ENCODE measurements around the gene SH3RF3. TPM values are rescaled to one million over a fixed set of nuclear protein-coding genes. Genes with fewer than 3 reads are reported as not detected.

Gene SH3RF3
- total and polyA plus RNA-seq, 5 donors from 2014 or later: 0.16 to 1.6 (median 0.76) TPM

GRCh38 chr2:109510136-109511028 lies 381.4 kb downstream of the SH3RF3 start:
- Mint-ChIP-seq H3K4me3 (no peak overlapping the region), H3K9me3 (no peaks in the 10 kb centered on the region), H3K4me1 (peaks cover 0 to 15% (median 6%) of the 10 kb centered on the region in 4 donors), H3K27me3 (no peaks in the 10 kb centered on the region), H3K36me3 (no peaks in the 10 kb centered on the region), H3K27ac (peak overlapping the region in 1 of 3 donors; percentile 72)
- no peaks in the 10 kb centered on the region for H3K4me1 ChIP-seq (ENCODE audit: control insufficient read depth, insufficient read depth, low read length, poor library complexity, severe bottlenecking)
- peak; percentile 55 to 77 (median 75) for DNase-seq
- peak; percentile 57 to 60 for ATAC-seq (ENCODE audit: low read depth in 2 of 2)
- no peaks in the 10 kb centered on the region for H3K27me3 ChIP-seq (ENCODE audit: control insufficient read depth, insufficient read depth, low read length)
- no peaks in the 10 kb centered on the region for H3K36me3 ChIP-seq (ENCODE audit: control insufficient read depth, insufficient read depth, low read length)
- no peak overlapping the region for H3K27ac ChIP-seq (ENCODE audit: insufficient read depth, low read length, poor library complexity, severe bottlenecking)
- no peak overlapping the region for H3K4me3 ChIP-seq (ENCODE audit: low read depth, low read length)
- H3K9me3 ChIP-seq (ENCODE audit: control insufficient read depth in 2 of 2, low read length in 2 of 2): no peaks in the 10 kb centered on the region

DNA sequence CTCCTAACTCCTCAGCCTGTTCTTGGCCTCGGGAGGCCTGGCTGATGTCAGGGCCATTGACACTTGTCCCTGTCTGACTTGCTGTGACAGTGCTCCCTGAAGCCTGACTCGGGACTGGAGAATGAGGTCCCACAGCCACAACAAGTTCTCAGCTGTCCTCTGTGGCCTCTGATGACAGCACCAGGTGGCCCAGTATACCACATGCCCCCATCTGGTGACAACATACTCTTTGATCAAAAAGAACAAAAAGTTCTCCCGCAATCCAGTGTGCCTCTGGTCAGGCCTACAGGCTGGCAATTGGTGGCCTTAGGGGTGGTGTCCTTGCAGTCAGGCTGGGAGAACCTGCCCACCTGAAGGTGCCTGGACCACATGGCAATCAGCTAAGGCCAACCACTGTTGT lies 382.2 kb downstream of the SH3RF3 start:
- Histone ChIP-seq H3K4me1 (ENCODE audit: control insufficient read depth, insufficient read depth, low read length, poor library complexity, severe bottlenecking) (no peaks in the 10 kb centered on the region), H3K4me3 (ENCODE audit: low read depth, low read length) (no peak overlapping the region), H3K9me3 (ENCODE audit: control insufficient read depth in 2 of 2, low read length in 2 of 2) (no peaks in the 10 kb centered on the region), H3K27ac (ENCODE audit: insufficient read depth, low read length, poor library complexity, severe bottlenecking) (no peak overlapping the region), H3K36me3 (ENCODE audit: control insufficient read depth, insufficient read depth, low read length) (no peaks in the 10 kb centered on the region), H3K27me3 (ENCODE audit: control insufficient read depth, insufficient read depth, low read length) (no peaks in the 10 kb centered on the region)
- ATAC-seq (ENCODE audit: low read depth in 2 of 2): no peak
- Mint-ChIP-seq H3K27me3 (no peaks in the 10 kb centered on the region), H3K9me3 (no peaks in the 10 kb centered on the region), H3K4me1 (peaks cover 0 to 15% (median 6%) of the 10 kb centered on the region in 4 donors), H3K4me3 (no peak overlapping the region), H3K27ac (no peak overlapping the region), H3K36me3 (no peaks in the 10 kb centered on the region)
- no peak for DNase-seq

DNA sequence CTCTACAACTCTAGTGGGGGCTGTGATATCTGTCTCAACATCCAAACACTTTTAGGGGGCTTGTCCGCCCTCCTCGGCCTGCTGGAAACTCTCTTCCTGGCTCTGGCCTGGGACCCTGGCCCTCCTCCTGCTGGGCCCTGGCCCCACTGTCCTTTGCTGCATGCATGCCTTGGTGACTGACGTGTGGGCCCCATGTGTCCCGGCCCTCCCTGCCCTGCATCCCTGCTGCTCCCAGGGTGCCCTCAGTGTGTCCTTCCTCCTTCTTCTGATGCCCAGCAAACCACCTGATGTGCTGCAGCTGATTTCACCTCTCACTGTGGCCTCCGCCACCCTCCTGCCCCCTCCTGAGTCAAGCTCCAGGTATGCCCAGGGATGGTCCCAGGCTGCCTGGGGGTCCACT lies 383.1 kb downstream of the SH3RF3 start:
- H3K9me3 ChIP-seq (ENCODE audit: control insufficient read depth in 2 of 2, low read length in 2 of 2): no peaks in the 10 kb centered on the region
- H3K36me3 Mint-ChIP-seq: no peaks in the 10 kb centered on the region
- H3K27me3 Mint-ChIP-seq: no peaks in the 10 kb centered on the region
- no peaks in the 10 kb centered on the region for H3K9me3 Mint-ChIP-seq
- H3K27ac ChIP-seq (ENCODE audit: insufficient read depth, low read length, poor library complexity, severe bottlenecking): no peak overlapping the region
- H3K4me1 Mint-ChIP-seq: peaks cover 0 to 15% (median 6%) of the 10 kb centered on the region in 4 donors
- no peak overlapping the region for H3K4me3 ChIP-seq (ENCODE audit: low read depth, low read length)
- ATAC-seq (ENCODE audit: low read depth in 2 of 2) (no peak), DNase-seq (no peak)
- no peaks in the 10 kb centered on the region for H3K36me3 ChIP-seq (ENCODE audit: control insufficient read depth, insufficient read depth, low read length)
- H3K4me1 ChIP-seq (ENCODE audit: control insufficient read depth, insufficient read depth, low read length, poor library complexity, severe bottlenecking): no peaks in the 10 kb centered on the region
- H3K4me3 Mint-ChIP-seq: no peak overlapping the region
- H3K27me3 ChIP-seq (ENCODE audit: control insufficient read depth, insufficient read depth, low read length): no peaks in the 10 kb centered on the region
- no peak overlapping the region for H3K27ac Mint-ChIP-seq

- H3K9me3 ChIP-seq (ENCODE audit: control insufficient read depth in 2 of 2, low read length in 2 of 2): no peaks in the 10 kb centered on the region
- H3K27ac Mint-ChIP-seq: peak overlapping the region in 2 of 3 donors; percentile 13 to 78
- no peaks in the 10 kb centered on the region for H3K36me3 ChIP-seq (ENCODE audit: control insufficient read depth, insufficient read depth, low read length)
- H3K27me3 Mint-ChIP-seq: no peaks in the 10 kb centered on the region
- H3K27me3 ChIP-seq (ENCODE audit: control insufficient read depth, insufficient read depth, low read length): no peaks in the 10 kb centered on the region
- no peaks in the 10 kb centered on the region for H3K9me3 Mint-ChIP-seq
- DNase-seq: no peak
- peaks cover 0 to 17% (median 6%) of the 10 kb centered on the region in 4 donors for H3K4me1 Mint-ChIP-seq
- no peak overlapping the region for H3K4me3 ChIP-seq (ENCODE audit: low read depth, low read length)
- H3K4me1 ChIP-seq (ENCODE audit: control insufficient read depth, insufficient read depth, low read length, poor library complexity, severe bottlenecking): no peaks in the 10 kb centered on the region
- no peaks in the 10 kb centered on the region for H3K36me3 Mint-ChIP-seq
- ATAC-seq (ENCODE audit: low read depth in 2 of 2): no peak
- no peak overlapping the region for H3K4me3 Mint-ChIP-seq
- no peak overlapping the region for H3K27ac ChIP-seq (ENCODE audit: insufficient read depth, low read length, poor library complexity, severe bottlenecking)
These were observed 384.2 kb downstream of the SH3RF3 start for GRCh38 chr2:109513230-109513629.

DNA sequence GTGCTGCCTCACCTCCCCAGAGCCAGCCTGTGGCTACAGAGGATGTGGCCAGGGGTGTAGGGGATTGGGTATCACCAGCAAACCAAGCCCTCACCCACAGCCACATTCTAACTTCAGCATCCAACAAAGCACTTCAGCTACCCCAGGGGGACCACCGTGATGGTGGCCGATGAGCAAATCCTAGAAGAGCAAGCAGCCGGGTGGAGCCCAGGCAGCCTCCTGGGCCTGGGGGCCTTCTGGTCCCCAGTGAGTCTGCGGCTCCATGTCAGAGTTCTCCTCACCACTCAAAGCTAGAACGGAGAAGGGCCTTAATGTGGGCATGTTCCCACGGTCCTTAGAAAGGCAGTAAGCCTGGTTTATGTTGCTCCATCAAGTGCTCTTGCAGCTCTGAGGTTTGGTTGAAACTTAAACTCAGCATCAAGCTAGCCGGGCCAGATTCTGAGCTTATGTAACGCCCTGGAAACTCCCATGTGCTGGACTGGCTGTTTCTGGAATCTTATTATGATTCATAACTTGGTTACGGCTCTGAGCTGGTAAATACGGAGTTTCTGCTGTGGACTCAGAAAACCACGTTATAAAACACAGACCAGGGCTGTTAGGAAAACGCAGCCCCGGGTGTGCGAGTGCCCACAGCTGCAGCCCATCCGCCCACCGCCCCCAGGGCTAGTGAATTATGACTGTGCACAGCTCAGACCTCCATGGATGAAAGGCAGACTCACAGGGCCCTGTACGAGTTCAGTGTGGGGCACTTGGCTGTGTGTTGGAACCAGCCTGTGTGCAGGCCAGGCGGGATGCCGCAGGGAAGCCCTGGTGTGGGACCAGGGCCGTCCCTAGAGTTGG lies 385.0 kb downstream of the SH3RF3 start:
- H3K27me3 ChIP-seq (ENCODE audit: control insufficient read depth, insufficient read depth, low read length): no peaks in the 10 kb centered on the region
- DNase-seq (no peak), ATAC-seq (ENCODE audit: low read depth in 2 of 2) (no peak)
- peak overlapping the region in 2 of 3 donors; percentile 13 to 78 for H3K27ac Mint-ChIP-seq
- H3K9me3 ChIP-seq (ENCODE audit: control insufficient read depth in 2 of 2, low read length in 2 of 2): no peaks in the 10 kb centered on the region
- H3K4me1 ChIP-seq (ENCODE audit: control insufficient read depth, insufficient read depth, low read length, poor library complexity, severe bottlenecking): no peaks in the 10 kb centered on the region
- no peak overlapping the region for H3K4me3 Mint-ChIP-seq
- H3K36me3 Mint-ChIP-seq: no peaks in the 10 kb centered on the region
- H3K9me3 Mint-ChIP-seq: no peaks in the 10 kb centered on the region
- no peaks in the 10 kb centered on the region for H3K27me3 Mint-ChIP-seq
- H3K27ac ChIP-seq (ENCODE audit: insufficient read depth, low read length, poor library complexity, severe bottlenecking): no peak overlapping the region
- H3K36me3 ChIP-seq (ENCODE audit: control insufficient read depth, insufficient read depth, low read length): no peaks in the 10 kb centered on the region
- H3K4me1 Mint-ChIP-seq: peaks cover 0 to 18% (median 6%) of the 10 kb centered on the region in 4 donors
- H3K4me3 ChIP-seq (ENCODE audit: low read depth, low read length): no peak overlapping the region

- Histone ChIP-seq H3K9me3 (ENCODE audit: control insufficient read depth in 2 of 2, low read length in 2 of 2) (no peaks in the 10 kb centered on the region), H3K36me3 (ENCODE audit: control insufficient read depth, insufficient read depth, low read length) (no peaks in the 10 kb centered on the region), H3K4me1 (ENCODE audit: control insufficient read depth, insufficient read depth, low read length, poor library complexity, severe bottlenecking) (no peaks in the 10 kb centered on the region), H3K4me3 (ENCODE audit: low read depth, low read length) (no peak overlapping the region), H3K27me3 (ENCODE audit: control insufficient read depth, insufficient read depth, low read length) (no peaks in the 10 kb centered on the region), H3K27ac (ENCODE audit: insufficient read depth, low read length, poor library complexity, severe bottlenecking) (no peak overlapping the region)
- no peak overlapping the region for H3K27ac Mint-ChIP-seq
- H3K27me3 Mint-ChIP-seq: no peaks in the 10 kb centered on the region
- no peaks in the 10 kb centered on the region for H3K9me3 Mint-ChIP-seq
- no peak overlapping the region for H3K4me3 Mint-ChIP-seq
- H3K36me3 Mint-ChIP-seq: no peaks in the 10 kb centered on the region
- ATAC-seq (ENCODE audit: low read depth in 2 of 2): no peak
- peaks cover 0 to 17% (median 6%) of the 10 kb centered on the region in 4 donors for H3K4me1 Mint-ChIP-seq
- no peak for DNase-seq
These were observed 385.9 kb downstream of the SH3RF3 start for GRCh38 chr2:109514857-109515256.

DNA sequence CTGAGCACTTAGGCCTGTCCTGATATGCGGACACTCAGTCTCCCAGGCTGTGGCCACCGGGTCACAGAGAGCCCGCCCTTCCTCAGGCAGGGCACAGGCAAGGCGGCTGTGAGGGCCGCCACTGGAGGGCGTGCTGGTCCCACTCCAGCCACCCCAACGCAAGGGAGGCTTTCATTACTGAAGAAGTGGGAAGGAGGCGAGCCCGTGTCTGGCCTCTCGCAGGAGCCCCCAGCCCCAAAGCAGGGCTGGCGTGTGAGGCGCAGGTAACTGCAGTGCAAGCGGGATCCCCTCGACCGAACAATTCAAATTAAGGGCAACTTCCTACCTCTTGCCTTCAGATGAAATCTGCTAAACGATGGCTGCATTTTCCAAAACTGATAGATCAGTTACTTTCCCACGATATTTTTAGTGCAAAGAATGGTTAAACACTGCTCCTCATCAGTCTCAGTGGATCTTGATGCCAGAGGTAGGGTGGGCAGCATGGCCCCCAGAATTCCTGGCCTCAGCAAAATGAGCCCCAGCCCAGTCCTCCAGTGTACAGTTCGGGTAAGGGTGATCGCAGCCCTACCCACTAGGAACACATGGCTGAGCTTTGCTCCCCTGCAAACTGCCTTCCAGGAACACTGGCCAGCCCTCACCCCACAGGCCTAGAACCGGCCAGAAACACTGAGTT lies 387.6 kb downstream of the SH3RF3 start:
- H3K36me3 ChIP-seq (ENCODE audit: control insufficient read depth, insufficient read depth, low read length): no peaks in the 10 kb centered on the region
- H3K4me3 ChIP-seq (ENCODE audit: low read depth, low read length): no peak overlapping the region
- Mint-ChIP-seq H3K4me1 (peaks cover 0 to 13% (median 4%) of the 10 kb centered on the region in 4 donors), H3K9me3 (no peaks in the 10 kb centered on the region), H3K4me3 (no peak overlapping the region), H3K27ac (no peak overlapping the region), H3K27me3 (no peaks in the 10 kb centered on the region), H3K36me3 (no peaks in the 10 kb centered on the region)
- H3K9me3 ChIP-seq (ENCODE audit: control insufficient read depth in 2 of 2, low read length in 2 of 2): no peaks in the 10 kb centered on the region
- H3K27me3 ChIP-seq (ENCODE audit: control insufficient read depth, insufficient read depth, low read length): no peaks in the 10 kb centered on the region
- no peaks in the 10 kb centered on the region for H3K4me1 ChIP-seq (ENCODE audit: control insufficient read depth, insufficient read depth, low read length, poor library complexity, severe bottlenecking)
- no peak for ATAC-seq (ENCODE audit: low read depth in 2 of 2)
- DNase-seq: no peak
- no peak overlapping the region for H3K27ac ChIP-seq (ENCODE audit: insufficient read depth, low read length, poor library complexity, severe bottlenecking)
